NCI-H2029 treated with DMSO at 0.1 percent for 48 hours (cell line): ENCODE measurements around the gene MTFP1.
"Not testable (repeated sequence)": the region's sequence is repeated elsewhere in the genome, so short reads cannot be mapped to it uniquely, and the experiment has no call there.

Source experiments
- DNase-seq: peaks from one replicate; lab custom pipeline; 2025; lab: John Stamatoyannopoulos, UW

MTFP1 gene

DNA sequence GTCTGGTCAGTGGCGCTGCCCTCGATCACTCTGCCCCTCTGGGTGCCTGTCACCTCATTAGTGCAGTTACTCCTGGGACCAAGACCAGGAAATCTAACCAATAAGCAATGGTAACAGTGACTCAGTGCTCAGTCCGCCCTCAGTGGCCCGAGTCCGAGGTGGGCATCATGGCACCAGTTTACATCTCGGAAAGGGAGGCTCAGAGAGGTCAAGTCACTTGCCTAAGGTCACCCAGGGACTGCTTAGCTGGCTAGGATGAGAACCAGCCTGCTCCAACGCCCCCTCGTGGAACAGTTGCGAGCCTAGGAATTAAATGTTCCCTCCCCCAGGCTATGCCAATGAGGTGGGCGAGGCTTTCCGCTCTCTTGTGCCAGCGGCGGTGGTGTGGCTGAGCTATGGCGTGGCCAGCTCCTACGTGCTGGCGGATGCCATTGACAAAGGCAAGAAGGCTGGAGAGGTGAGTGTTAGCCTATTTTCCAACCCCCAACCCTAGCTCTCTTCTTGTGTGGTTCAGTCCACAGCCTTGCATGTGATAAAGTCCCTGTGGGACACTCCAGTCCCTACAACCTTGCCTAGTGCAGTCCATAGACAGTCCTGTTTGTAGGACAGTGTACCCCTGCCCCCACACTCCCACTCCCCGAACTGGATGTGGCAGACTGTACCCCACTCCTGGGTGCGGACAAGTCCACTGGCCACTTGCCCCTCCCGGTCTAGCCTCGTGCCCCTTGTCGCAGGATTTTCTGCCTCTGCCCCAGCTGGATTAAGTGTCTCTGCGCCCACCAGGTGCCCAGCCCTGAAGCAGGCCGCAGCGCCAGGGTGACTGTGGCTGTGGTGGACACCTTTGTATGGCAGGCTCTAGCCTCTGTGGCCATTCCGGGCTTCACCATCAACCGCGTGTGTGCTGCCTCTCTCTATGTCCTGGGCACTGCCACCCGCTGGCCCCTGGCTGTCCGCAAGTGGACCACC is 1.1 kb downstream of the MTFP1 start:
- peak; percentile 26 for DNase-seq

GRCh38 chr22:30427871-30428270 is 2.3 kb downstream of the MTFP1 start:
- DNase-seq = no peak

GRCh38 chr22:30429887-30430286 is 4.3 kb downstream of the MTFP1 start:
- DNase-seq = no peak

DNA sequence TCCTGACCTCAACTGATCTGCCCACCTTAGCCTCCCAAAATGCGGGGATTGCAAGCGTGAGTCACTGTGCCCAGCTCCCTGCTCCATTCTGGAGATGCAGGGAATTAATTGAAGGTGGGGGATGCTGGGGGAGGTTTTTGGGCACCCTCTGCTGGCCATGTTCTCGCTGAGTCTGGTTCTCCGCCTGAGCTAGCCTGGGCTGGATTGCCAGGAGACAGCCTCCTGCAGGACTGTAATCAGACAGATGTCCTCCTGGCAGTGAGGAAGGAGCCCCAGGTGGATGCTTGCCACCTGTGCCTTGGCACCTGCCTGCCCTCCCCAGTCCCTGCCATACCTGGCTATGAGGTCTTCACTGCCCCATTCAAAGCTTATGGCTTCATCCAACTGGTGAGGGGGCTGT is 5.4 kb downstream of the MTFP1 start:
- no peak for DNase-seq

- DNase-seq = no peak
These were observed 6.5 kb downstream of the MTFP1 start for GRCh38 chr22:30432096-30432495.

- no peak for DNase-seq
These were observed 7.0 kb downstream of the MTFP1 start for GRCh38 chr22:30432520-30432919.

- no peak for DNase-seq
These were observed 7.7 kb downstream of the MTFP1 start for GRCh38 chr22:30433227-30433626.

- DNase-seq = no peak
These were observed 8.2 kb downstream of the MTFP1 start for GRCh38 chr22:30433773-30434172.

DNA sequence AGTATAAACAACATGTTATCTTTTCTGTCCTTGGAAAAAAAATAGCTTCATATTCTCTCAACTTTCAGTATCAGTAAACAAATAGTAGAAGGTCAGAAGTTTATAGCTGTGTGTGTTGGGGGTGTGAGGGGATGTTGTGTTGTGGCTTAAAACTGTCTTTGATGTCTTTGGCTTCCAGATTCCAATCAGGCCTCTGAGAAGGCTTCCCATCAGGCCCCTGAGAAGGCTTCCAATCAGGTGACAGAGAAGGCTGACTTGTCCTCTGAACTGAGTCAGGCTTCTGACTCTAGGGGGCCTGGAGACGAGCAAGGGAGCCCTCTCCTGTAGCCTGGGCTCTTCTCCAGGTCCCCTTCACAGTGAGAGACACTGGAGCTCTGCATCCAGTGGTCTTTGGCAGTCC is 9.3 kb downstream of the MTFP1 start:
- DNase-seq = no peak

GRCh38 chr22:30435674-30436126 is 10.1 kb downstream of the MTFP1 start:
- no peak for DNase-seq

- no peak for DNase-seq
These were observed 10.6 kb downstream of the MTFP1 start for GRCh38 chr22:30436196-30436595.

- no peak for DNase-seq
These were observed 13.0 kb downstream of the MTFP1 start for GRCh38 chr22:30438559-30438958.

- DNase-seq = no peak
These were observed 13.7 kb downstream of the MTFP1 start for GRCh38 chr22:30439226-30439625.

- no peak for DNase-seq
These were observed 14.3 kb downstream of the MTFP1 start for GRCh38 chr22:30439836-30440235.

- DNase-seq = no peak
These were observed 15.5 kb downstream of the MTFP1 start for GRCh38 chr22:30441088-30441487.

GRCh38 chr22:30444632-30445437 is 19.3 kb downstream of the MTFP1 start:
- DNase-seq = peak; percentile 48

DNA sequence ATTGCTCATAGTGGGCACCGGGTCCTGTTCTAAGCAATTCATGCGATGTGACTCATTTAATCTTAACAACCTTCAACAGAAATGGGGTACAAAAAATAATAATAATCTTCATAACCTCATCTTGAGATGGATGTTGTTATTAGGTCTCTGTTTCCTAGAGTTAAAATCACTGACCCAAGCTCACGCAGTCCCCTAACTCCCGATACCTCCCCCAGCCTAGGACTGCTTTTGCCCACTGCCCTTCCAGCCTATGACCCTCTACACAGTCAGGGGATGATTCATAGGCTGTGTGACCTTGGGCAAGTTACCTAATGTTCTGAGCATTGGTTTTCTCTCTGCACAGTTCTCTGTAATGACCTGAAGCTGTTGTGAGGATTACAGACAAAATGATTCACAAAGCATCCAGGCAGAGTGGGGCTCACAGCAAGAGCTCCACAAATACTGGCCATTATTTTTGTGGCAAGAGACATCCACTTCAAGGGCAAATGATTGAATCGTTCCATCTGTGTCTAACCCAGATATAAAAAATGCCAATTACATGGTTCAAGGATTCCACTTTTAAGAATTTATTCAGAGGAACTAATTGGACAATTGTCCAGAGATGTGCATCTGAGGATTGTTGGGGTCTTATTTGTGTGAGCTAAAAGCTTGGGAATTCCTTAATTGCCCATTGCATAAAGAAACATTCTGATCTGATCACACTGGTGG is 20.0 kb downstream of the MTFP1 start:
- DNase-seq = no peak

- DNase-seq = no peak
These were observed 22.1 kb downstream of the MTFP1 start for GRCh38 chr22:30447656-30448055.

- DNase-seq = not testable (repeated sequence)
These were observed 25.9 kb downstream of the MTFP1 start for GRCh38 chr22:30451488-30451887.

DNA sequence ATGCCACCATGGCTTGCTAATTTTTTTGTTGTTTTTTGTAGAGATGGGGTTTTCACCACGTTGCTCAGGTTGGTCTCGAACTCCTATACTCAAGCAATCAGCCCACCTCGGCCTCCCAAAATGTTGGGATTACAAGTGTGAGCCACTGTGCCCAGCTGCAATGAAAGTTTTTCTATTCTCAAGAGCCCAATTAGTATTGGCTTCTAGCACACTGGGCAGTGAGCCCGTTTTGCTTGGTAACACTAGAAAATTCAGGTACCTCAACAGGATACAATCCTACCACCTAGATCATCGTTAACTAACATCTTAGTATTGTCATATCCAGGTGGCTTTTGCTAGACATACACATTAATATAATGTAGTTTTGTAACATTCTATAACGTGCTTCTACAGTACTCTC is 27.3 kb downstream of the MTFP1 start:
- DNase-seq = peak; percentile 43

DNA sequence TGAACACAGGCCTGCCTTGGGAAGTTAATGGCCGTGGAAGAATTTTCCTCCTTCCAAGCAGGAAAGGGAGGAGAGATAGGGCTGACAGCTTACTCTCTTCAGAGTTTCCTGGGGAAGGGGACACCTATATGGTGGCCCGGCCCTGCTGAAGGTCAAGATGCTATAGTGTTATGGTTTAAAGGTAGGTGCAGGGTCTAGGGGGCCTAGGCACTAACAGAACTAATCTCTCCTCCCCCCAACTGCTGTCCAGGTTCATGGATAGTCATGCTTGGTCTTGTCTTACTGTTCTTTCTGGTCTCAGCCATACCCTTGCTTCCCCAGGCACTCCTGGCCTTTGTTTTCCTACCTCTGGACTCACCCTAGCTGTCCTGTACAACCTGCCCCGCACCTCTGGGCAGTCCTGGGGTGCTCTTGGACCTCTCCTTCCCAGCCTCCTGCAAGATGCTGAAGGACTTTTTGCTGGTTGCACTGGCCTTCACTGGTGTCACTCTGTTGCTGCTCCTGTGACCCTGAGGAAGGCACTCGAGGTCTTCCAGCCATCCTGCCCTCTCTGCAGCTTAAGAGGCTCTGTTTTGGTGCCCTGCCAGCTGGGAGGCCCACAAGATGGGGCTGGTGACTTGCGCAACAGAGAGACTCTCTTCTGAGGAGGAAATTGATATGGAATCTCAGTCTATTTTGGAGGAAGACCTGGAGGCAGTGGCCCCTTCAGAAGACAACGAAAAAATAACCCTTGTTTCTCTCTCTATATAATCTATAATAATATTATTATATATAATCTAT is 28.4 kb downstream of the MTFP1 start:
- DNase-seq = peak; percentile 38
